BE2C (cell line): ENCODE measurements around the gene DYRK1A.

ENCODE experiments used
- DNase-seq: peaks from one replicate; pipeline ENCODE4 v3.0.0-alpha.2; 2020
- H3K27me3 ChIP-seq: fragments of 250-450 bp; sonication (Bioruptor Pico); 2 replicates; pipeline ENCODE4 v1.5.1; 2020; ENCODE audit warnings: mild to moderate bottlenecking
- H3K36me3 ChIP-seq: fragments of 250-450 bp; sonication (Bioruptor Pico); 2 replicates; pipeline ENCODE4 v1.5.1; 2020; ENCODE audit warnings: mild to moderate bottlenecking
- H3K4me1 ChIP-seq: fragments of 250-450 bp; sonication (Bioruptor Pico); 2 replicates; pipeline ENCODE4 v1.5.1; 2020
- H3K4me3 ChIP-seq: 2 replicates; pipeline ENCODE4 v1.5.1; 2011; ENCODE audit warnings: low read depth, low read length
- H3K9me3 ChIP-seq: fragments of 250-450 bp; sonication (Bioruptor Pico); 2 replicates; pipeline ENCODE4 v1.5.1; 2020
- TF ChIP-seq, protein P1 (sequence below): IDR thresholded peaks from 2 replicates; pipeline ENCODE4 v1.5.1; 2012; ENCODE audit warnings: mild to moderate bottlenecking, low read depth, low read length

The DYRK1A gene

DNA sequence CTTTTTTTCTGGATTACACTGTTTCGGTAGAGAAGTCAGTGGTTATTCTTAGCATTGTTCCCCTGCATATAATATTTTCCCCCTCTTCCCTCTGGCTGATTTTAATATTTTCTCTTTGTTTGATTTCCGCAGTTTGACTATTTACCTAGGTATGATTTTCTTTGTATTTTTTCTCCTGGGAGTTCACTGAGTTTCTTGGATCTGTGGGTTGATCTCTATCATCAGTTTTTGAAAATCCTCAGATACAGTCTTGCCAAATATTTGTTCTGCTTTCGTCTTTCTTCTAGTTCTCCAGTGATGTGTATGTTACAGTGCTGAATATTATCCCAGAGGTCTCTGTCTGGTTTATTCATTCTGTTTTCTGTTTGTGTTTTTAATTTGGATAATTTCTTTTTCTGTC lies 136.4 kb downstream of the DYRK1A start:
- no peaks in the 10 kb centered on the region; the same call in 1 of the 2 replicates for H3K4me1 ChIP-seq
- no peak overlapping the region for H3K4me3 ChIP-seq
- no peaks in the 10 kb centered on the region for H3K27me3 ChIP-seq
- H3K36me3 ChIP-seq = peaks cover 54% of the 10 kb centered on the region
- TF ChIP-seq, protein P1, sequence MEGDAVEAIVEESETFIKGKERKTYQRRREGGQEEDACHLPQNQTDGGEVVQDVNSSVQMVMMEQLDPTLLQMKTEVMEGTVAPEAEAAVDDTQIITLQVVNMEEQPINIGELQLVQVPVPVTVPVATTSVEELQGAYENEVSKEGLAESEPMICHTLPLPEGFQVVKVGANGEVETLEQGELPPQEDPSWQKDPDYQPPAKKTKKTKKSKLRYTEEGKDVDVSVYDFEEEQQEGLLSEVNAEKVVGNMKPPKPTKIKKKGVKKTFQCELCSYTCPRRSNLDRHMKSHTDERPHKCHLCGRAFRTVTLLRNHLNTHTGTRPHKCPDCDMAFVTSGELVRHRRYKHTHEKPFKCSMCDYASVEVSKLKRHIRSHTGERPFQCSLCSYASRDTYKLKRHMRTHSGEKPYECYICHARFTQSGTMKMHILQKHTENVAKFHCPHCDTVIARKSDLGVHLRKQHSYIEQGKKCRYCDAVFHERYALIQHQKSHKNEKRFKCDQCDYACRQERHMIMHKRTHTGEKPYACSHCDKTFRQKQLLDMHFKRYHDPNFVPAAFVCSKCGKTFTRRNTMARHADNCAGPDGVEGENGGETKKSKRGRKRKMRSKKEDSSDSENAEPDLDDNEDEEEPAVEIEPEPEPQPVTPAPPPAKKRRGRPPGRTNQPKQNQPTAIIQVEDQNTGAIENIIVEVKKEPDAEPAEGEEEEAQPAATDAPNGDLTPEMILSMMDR = no peak
- DNase-seq = no peak
- H3K9me3 ChIP-seq = no peaks in the 10 kb centered on the region

DNA sequence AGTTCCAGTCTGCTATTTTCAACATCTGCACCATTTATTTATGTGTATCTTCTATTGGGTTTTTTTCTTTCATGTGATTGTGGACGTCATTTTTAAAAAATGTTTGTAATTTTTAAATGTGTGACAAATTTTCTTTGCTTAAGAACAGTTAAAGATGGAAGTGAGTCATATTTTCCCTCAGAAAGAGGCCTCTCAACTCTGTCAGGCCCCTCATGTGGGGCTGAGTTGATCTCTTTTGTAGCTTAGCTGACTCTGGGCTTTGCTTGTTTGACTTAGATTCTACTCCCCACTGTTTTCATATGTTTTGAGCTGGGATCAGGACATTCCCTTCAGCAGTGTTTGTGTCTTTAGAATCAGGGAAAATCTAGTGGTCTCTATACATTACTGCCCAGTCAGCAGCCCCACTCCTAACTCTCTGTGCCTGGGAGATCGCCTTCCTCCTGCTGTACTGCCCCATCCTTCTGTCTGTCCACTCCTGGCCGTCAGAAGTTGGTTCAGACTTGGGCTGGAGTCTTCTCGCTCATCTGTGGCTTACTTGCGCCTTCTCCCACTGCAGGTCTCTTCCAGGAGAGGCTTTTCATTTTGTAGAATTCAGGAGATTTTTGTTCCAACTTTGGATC lies 137.4 kb downstream of the DYRK1A start:
- TF ChIP-seq, protein P1 = no peak
- Histone ChIP-seq H3K4me1 (no peaks in the 10 kb centered on the region; the same call in 1 of the 2 replicates), H3K27me3 (no peaks in the 10 kb centered on the region), H3K36me3 (peaks cover 60% of the 10 kb centered on the region), H3K4me3 (no peak overlapping the region), H3K9me3 (no peaks in the 10 kb centered on the region)
- DNase-seq = no peak

DNA sequence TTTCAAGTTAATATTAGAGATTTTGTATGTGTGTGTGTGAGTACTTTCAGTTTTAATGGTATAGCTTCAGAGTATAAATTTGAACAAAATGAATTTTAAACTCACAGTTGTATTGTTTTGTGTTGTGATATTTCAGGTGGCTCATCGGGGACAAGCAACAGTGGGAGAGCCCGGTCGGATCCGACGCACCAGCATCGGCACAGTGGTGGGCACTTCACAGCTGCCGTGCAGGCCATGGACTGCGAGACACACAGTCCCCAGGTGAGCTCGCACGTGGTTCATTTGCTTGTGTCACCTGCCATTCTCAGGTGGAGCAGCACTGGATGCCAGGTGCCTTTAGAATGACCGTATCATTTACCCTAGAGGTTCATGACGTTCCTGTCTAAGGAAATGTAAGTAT lies 139.4 kb downstream of the DYRK1A start:
- Histone ChIP-seq H3K27me3 (no peaks in the 10 kb centered on the region), H3K36me3 (peaks cover 75% of the 10 kb centered on the region), H3K4me1 (no peaks in the 10 kb centered on the region; the same call in 1 of the 2 replicates), H3K9me3 (no peaks in the 10 kb centered on the region), H3K4me3 (no peak overlapping the region)
- no peak for DNase-seq
- TF ChIP-seq, protein P1 = no peak

DNA sequence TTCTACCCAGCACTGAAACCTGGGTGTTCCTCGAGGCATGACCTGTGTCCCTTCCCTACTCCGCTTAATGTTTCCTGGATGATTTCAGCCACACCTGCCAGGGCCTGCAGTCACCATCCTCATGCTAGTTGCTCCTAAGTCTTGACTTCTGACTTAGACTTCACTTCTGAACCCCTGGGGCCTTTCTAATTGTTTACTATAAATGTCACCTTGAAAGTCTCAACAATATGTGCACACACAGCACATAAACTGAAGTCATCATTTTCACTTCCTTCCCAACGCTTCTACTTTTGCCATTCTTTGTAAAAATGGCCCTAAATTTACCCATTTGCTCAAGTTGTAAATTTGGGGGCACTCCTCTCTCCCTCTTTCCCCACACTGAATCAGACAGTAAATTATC lies 141.1 kb downstream of the DYRK1A start:
- TF ChIP-seq, protein P1 = no peak
- no peak for DNase-seq
- Histone ChIP-seq H3K27me3 (no peaks in the 10 kb centered on the region), H3K4me1 (no peaks in the 10 kb centered on the region; the same call in 1 of the 2 replicates), H3K4me3 (no peak overlapping the region), H3K36me3 (peaks cover 87% of the 10 kb centered on the region), H3K9me3 (no peaks in the 10 kb centered on the region)

DNA sequence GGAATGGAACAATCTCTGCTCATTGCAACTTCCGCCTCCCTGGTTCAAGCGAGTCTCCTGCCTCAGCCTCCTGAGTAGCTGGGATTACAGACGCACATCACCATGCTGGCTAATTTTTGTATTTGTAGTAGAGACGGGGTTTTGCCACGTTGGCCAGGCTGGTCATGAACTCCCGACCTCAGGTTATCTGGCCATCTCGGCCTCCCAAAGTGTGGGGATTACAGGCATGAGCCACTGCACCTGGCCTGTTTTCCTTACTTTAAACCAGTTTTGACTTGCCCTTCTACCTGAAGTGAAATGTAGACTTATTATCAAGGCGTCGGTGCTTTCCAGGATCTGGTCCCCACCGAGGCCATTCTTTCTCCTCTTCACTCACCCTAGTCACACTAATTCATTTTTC lies 141.8 kb downstream of the DYRK1A start:
- no peak for DNase-seq
- TF ChIP-seq, protein P1 = no peak
- no peak overlapping the region for H3K4me3 ChIP-seq
- H3K36me3 ChIP-seq = peaks cover 89% of the 10 kb centered on the region
- no peaks in the 10 kb centered on the region; the same call in 1 of the 2 replicates for H3K4me1 ChIP-seq
- no peaks in the 10 kb centered on the region for H3K9me3 ChIP-seq
- H3K27me3 ChIP-seq = no peaks in the 10 kb centered on the region

DNA sequence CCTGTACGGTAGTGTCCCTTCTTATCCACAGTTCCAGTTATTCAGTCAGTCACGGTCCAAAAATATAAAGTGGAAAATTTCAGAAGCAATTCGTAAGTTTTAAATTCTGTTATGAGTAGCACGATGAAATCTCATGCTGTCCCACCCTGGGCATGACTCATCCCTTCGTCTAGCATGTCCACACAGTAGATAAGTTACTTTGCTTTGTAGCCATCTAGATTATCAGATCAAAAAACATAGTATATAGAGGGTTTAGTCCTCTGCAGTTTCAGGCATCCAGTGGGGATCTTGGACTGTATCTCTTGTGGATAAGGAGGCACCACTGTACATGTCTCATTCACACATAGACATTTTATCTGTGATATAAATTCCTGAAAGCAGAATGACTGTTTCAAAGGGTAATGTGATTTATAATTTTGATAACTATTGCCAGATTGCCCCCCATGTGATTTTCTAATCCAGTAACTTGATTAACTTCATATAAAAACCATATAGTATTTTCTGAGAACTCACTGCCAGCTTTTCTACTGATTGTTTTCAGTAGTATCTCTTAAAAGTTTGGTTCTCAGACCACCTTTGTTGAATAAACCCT lies 143.3 kb downstream of the DYRK1A start:
- TF ChIP-seq, protein P1 = no peak
- H3K27me3 ChIP-seq = no peaks in the 10 kb centered on the region
- H3K36me3 ChIP-seq = peaks cover 86% of the 10 kb centered on the region
- H3K9me3 ChIP-seq = no peaks in the 10 kb centered on the region
- no peak for DNase-seq
- H3K4me3 ChIP-seq = no peak overlapping the region
- no peaks in the 10 kb centered on the region; the same call in 1 of the 2 replicates for H3K4me1 ChIP-seq
